Jurkat, Clone E6-1 (cell line): Measurements from ENCODE around the gene ZNF71. TPM values are rescaled to one million over a fixed set of nuclear protein-coding genes. Genes with fewer than 3 reads are reported as not detected.

Source experiments
- DNase-seq: peaks from one replicate; pipeline ENCODE4 v3.0.0-alpha.2; 2011; ENCODE audit warnings: low read depth, low spot score
- H3K4me3 ChIP-seq: 2 replicates; pipeline ENCODE4 v1.5.1; 2011; ENCODE audit warnings: mild to moderate bottlenecking, low read length, control low read depth, moderate library complexity
- polyA plus RNA-seq: library from polyadenylated mRNA; unstranded; fragments of >200 nt; gene quantifications from one replicate; pipeline ENCODE4 v1.2.1, GENCODE V29; 2012; ENCODE audit warnings: missing spikeins; ENCODE audit not compliant: insufficient read length, insufficient read depth

ZNF71 gene
- 6.1 TPM for polyA plus RNA-seq

DNA sequence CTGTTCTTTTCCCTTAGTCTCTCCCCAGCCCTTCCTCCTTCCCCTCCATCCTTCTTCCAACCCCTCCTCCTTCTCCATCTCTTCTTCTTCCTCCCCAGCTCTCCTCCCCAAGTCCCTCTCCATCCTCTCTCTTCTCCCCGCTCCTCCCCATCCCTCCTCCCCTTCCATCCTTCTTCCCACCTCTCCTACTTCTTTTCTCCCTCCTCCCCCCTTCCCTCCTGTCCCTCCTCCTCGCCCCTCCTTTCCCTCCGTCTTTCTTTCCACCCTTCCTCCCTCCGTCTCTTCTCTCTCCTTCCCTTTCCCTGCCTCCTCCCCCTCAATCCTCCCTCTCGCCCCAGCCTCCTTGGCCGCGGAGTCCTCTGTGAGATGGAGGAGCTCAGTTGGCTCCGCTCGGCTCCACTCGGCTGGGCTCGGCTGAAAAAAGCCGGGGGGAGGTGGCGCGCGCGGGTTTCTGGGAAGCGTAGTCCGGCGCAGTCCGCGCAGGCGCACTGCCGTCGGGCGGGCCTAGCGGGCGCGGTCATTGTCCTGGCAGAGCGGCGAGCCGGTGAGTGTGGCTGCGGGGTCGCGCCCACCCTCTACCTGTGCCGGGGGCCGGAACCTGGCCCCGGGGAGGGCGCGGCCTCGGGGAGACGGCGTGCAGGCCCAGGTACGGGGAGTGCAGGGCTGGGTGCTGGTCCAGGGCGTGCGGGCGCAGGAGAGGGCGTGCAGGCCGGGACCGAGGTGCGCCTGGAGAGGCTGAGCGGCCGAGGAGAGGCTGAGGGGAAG lies at the start of gene ZNF71:
Gene ZNF71, plus strand, starts transcription at position 520 of the 765 bp plus-strand sequence. CDS start 6,257 bp downstream, outside the sequence.
- peak; percentile 75 for DNase-seq
- peak within 1 kb of the TSS; percentile 97 for H3K4me3 ChIP-seq

GRCh38 chr19:56547535-56547934 lies 47.6 kb upstream of the ZNF71 start:
- no peak for DNase-seq
- H3K4me3 ChIP-seq = no peak overlapping the region

DNA sequence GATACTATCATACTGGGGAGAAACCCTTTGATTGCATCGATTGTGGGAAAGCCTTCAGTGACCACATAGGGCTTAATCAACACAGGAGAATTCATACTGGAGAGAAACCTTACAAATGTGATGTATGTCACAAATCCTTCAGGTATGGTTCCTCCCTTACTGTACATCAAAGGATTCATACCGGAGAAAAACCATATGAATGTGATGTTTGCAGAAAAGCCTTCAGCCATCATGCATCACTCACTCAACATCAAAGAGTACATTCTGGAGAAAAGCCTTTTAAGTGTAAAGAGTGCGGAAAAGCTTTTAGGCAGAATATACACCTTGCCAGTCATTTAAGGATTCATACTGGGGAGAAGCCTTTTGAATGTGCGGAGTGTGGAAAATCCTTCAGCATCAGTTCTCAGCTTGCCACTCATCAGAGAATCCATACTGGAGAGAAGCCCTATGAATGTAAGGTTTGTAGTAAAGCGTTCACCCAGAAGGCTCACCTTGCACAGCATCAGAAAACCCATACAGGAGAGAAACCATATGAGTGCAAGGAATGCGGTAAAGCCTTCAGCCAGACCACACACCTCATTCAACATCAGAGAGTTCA lies 40.7 kb upstream of the ZNF71 start:
- no peak for DNase-seq
- no peak overlapping the region for H3K4me3 ChIP-seq

- no peak for DNase-seq
- H3K4me3 ChIP-seq = no peak overlapping the region
Observed at GRCh38 chr19:56562766-56563165, 32.3 kb upstream of the ZNF71 start.

DNA sequence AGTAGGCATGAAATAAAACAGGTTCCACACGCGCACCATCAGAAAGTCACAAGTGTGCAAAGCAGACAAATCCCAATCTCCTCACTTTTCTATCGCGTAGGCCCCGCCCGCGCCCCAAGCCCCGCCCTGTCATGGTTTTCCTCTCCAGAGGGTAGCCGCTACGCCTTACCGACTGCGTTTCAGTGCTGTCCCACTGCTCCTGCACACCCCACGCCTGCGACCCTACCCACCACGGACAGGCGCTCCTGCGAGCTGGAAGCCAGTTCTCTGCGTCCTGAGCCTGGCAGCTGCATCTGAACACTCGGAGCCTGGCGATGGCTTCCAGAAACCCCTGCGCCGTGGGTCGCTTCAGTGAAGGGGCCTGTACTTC lies 28.2 kb upstream of the ZNF71 start:
- H3K4me3 ChIP-seq = no peak overlapping the region
- no peak for DNase-seq

- no peak within 1 kb of the TSS for H3K4me3 ChIP-seq
- no peak for DNase-seq
Observed at GRCh38 chr19:56567274-56568120, 27.6 kb upstream of the ZNF71 start, which contains the start of gene ZNF470. ZNF470 (plus strand) TSS chr19:56567468; CDS start chr19:56570312, 2,844 bp downstream.

DNA sequence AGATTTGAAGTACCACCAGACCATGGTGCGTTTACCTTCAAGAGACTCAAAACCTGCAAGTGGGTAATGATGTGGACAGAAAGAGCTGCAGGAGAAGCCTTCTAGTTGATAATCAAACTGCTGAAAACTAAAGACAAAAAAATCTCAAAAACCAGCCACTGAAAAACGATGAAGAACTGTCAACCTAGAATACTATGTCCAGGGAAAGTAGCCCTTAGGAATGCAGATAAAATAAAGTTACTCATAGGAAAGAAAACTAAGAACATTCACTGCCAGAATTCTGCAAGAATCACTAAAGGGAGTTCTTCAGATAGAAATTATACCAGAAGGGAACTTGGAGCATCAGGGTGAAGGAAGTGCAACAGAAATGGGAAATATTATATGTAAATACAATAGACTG lies 22.5 kb upstream of the ZNF71 start:
- DNase-seq = no peak

DNA sequence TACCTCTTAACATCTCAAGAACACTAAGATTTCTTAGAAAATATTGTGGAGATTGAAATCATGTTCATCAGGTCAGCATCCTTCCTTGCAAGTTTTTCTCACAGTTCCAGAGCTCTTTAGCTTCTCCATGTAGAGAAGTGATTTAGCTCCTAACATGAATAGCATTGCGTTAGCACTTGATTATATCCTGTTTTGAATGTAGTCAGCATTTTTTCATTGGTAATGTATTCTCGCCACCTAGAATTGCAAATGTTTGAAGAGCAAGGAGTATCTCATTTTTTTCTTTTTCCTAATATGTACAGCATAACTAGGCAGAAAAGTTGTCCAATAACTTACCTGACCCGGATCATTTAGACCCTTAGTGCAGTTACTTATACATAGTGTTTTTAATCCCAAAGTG lies 21.2 kb upstream of the ZNF71 start:
- no peak for DNase-seq
- no peak overlapping the region for H3K4me3 ChIP-seq

More for the DNA sequence above, 22.5 kb upstream of the ZNF71 start:
- H3K4me3 ChIP-seq = no peak overlapping the region

- no peak overlapping the region for H3K4me3 ChIP-seq
- no peak for DNase-seq
Observed at GRCh38 chr19:56577719-56578602, 17.1 kb upstream of the ZNF71 start.

- peak overlapping the region; percentile 97; the same call in 1 of the 2 replicates for H3K4me3 ChIP-seq
- no peak for DNase-seq
Observed at GRCh38 chr19:56594446-56594782, 688 bp upstream of the ZNF71 start.

GRCh38 chr19:56595548-56595899 lies 422 bp downstream of the ZNF71 start:
- DNase-seq = peak; percentile 4
- peak overlapping the region; percentile 97 for H3K4me3 ChIP-seq

DNA sequence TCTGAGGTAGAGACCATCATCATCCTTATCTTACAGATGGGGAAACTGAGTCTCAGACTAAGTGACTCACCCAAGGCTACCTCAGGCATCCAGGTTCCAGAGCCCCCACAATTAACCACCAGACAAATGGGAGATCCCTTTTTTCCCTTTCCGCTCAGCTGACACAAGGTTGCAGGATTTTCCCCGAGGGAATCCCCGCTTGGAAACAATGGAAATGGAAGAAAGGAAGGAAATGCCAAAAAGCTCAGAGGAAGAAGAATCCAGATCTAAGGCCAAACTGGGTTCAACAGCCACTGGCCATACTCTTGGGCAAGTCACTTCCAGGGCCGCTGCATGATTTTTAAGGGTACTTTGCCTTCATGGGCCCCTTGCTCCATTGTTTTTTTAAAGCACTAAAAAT lies 1.6 kb downstream of the ZNF71 start:
- DNase-seq = no peak
- H3K4me3 ChIP-seq = no peak overlapping the region

GRCh38 chr19:56597696-56598095 lies 2.6 kb downstream of the ZNF71 start:
- no peak overlapping the region for H3K4me3 ChIP-seq
- DNase-seq = no peak

DNA sequence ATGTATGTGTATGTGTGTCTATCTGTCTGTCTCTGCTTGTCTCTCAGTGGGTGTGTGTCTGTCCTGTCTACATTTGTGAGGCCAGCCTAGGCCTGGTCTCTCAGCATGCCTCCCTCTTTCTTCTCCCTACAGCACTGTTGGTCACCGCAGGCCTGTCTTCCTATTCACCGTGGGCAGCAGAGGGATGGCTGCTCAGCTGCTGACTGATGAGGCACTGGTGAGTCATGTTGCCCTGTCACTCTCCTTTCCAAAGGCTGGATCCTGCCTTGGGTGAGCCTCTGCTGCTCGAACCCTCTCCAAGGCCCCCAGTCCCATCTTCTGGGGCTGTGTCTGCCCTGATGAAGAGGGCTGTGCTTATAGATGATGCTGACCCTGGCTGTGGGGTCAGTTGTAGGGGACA lies 6.3 kb downstream of the ZNF71 start:
- H3K4me3 ChIP-seq = no peak overlapping the region
- DNase-seq = no peak

DNA sequence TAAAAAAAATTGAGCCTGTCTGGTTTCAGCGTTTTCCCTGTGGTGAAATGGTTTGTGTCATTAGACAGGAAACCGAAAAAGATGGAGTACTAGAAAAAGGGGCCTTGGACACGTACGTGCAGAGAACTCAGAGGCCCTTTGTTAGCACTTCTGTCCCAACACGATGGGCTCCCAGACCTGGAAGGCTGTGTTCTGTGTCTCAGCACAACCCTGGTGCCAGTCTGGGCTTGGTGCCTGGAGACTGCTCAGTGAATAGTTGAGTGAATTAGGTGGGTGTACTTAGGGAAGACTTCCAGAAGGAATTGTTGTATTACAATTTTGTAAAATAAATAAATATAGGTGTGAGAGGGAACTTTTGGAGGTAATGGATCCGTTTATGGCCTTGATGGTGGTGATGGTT lies 8.7 kb downstream of the ZNF71 start:
- DNase-seq = no peak

DNA sequence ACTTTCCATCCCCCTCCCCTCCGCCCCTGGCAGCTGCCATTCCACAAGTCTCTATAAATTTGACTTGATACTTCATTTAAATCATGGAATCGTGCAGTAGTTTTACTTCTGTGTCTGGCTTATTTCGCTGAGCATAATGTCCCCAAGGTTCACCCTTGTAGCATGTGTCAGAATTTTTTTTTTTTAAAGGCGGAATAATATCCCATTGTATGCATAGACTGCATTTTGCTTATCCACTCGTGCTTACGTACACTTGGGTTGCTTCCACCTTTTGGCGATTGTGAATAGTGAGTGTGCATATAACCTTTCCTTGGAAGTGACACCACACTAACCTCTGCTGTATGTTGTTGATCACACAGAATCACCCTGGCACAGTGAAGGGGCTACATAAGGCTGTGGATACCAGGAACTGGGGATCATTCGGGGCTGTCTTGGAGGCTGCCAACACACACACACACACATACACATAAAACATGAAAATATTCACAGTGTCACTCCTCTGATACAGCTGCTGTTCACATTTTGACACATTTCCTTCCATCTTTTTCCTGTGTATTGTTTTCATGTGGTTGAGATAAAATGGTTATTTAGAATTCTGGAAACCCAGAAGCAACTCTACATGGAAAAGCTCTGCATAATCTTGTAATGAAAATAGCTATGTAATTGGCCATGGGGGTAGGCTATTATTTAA lies 13.3 kb downstream of the ZNF71 start:
- no peak overlapping the region for H3K4me3 ChIP-seq
- DNase-seq = no peak

More for the DNA sequence above, 8.7 kb downstream of the ZNF71 start:
- no peak overlapping the region for H3K4me3 ChIP-seq

DNA sequence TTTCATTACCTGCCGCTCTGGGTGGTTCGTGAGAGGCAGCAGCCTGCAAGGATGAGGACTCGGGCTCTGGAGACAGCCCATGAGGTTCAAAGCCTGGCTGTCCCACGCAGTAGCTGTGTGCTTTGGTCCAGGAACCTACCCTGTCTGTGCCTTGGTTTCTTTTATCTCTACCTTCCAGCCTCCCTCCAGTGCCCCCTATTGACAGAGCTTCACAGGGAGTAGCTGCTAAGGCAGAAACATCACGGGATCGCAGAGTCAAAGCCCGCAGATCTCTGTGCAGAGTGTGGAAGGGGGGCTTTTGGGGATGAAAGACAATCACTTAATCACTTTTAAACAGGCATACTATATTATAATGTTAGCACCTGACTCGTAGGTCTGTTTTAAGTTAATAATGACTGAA lies 16.2 kb downstream of the ZNF71 start:
- DNase-seq = no peak
- H3K4me3 ChIP-seq = no peak overlapping the region

DNA sequence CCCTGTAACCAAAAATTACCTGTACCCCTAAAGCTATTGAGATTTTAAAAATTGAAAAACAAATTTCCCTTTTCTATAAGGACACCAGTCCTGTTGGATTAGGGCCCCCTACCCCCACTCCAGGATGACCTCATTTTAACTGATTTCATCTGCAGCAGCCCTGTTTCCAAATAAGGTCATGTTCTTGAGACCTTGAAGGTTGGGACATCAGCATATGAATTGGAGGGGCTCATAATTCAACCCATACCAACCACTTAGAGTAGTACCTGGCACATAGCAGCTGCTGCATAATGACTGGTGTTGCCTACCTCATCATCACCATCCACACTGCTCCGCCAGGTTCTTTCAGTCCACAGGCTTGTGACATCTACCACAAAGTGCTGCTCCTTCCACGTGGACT lies 17.6 kb downstream of the ZNF71 start:
- no peak for DNase-seq
- H3K4me3 ChIP-seq = no peak overlapping the region

DNA sequence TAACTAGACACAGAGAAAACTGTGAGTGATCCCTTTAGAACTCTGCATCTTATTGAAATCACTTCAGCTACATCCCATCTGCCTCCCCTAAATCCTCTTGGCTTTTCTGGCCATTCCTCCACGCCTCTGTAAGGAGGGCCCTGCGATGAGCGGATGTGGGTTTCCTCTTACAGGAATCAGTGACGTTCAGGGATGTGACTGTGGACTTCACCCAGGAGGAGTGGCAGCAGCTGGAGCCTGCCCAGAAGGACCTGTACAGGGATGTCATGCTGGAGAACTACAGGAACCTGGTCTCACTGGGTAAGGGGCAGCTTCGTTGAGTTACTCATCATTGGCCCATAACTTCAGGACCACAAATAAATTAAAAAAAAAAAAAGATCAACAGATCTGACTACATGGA lies 18.5 kb downstream of the ZNF71 start:
- DNase-seq = no peak

More for the DNA sequence above, 18.5 kb downstream of the ZNF71 start:
- H3K4me3 ChIP-seq = no peak overlapping the region
